ENCODE results near the gene DDB1. TPM values are rescaled to one million over a fixed set of nuclear protein-coding genes. Genes with fewer than 3 reads are reported as not detected.

The DDB1 gene
- total RNA-seq, 1 experiment from 2014 or later = 297 TPM

DNA sequence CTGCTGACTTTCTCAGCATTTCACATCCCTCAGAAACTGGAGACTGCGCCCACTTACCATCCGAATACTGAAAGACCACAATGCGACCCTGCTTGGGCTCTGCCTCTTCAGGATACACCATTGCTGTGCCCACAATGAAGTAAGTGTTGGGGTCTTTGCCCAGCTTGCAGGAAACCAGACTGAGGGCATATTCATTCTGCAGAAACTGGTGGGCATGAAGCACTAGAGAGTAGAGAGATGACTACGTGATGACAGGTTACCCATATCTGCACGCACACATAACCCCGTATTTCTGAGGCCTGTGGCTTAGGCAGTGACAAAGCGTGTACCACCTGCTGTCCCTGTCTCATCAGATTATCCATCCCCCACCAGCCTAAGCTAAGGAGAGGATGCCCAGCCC lies 23.2 kb downstream of the DDB1 start:
- Mint-ChIP-seq H3K4me1 (no peaks in the 10 kb centered on the region), H3K4me3 (no peak overlapping the region), H3K9me3 (no peaks in the 10 kb centered on the region), H3K36me3 (ENCODE audit: insufficient read depth in 1 of 3, low read depth in 3 of 3) (peaks cover 31 to 35% (median 34%) of the 10 kb centered on the region in 3 experiments; a peak in 6 of 7 replicates), H3K27ac (no peak overlapping the region), H3K27me3 (ENCODE audit: low read depth) (no peaks in the 10 kb centered on the region)
- Histone ChIP-seq H3K27ac (ENCODE audit: insufficient read length, low read depth, low read length) (no peak overlapping the region), H2AFZ (ENCODE audit: low read length) (no peak overlapping the region), H4K20me1 (ENCODE audit: control insufficient read depth, insufficient read depth, insufficient read length) (no peaks in the 10 kb centered on the region), H2AK5ac (ENCODE audit: insufficient read length, low read length) (no peak overlapping the region), H3K27me3 (ENCODE audit: insufficient read depth, low read length) (no peaks in the 10 kb centered on the region), H3K9ac (ENCODE audit: extremely low read depth, insufficient read length, low read length) (no peak overlapping the region), H3K79me2 (ENCODE audit: insufficient read depth, low read length) (no peaks in the 10 kb centered on the region), H2BK15ac (ENCODE audit: low read depth, low read length) (no peak overlapping the region), H2BK120ac (ENCODE audit: low read depth, low read length, poor library complexity, severe bottlenecking) (no peak overlapping the region), H4K5ac (ENCODE audit: insufficient read length, low read depth, low read length) (no peak overlapping the region), H3T11ph (ENCODE audit: low read length) (no peak overlapping the region), H2BK5ac (ENCODE audit: insufficient read length, low read length) (no peak overlapping the region), H3K4me2 (ENCODE audit: insufficient read depth, insufficient read length, low read length) (no peak overlapping the region), H3K56ac (ENCODE audit: insufficient read length, low read depth, low read length) (no peak overlapping the region), H3K18ac (ENCODE audit: insufficient read length, low read depth, low read length) (no peak overlapping the region), H3K23ac (ENCODE audit: insufficient read length, low read depth, low read length) (no peak overlapping the region), H2BK20ac (ENCODE audit: low read depth, low read length, poor library complexity, severe bottlenecking) (no peak overlapping the region), H3K79me1 (ENCODE audit: insufficient read depth, low read depth, low read length, poor library complexity, severe bottlenecking) (no peaks in the 10 kb centered on the region), H3K4me1 (ENCODE audit: insufficient read depth, low read length) (no peaks in the 10 kb centered on the region), H4K8ac (replicated peaks; ENCODE audit: insufficient read length, low read depth, low read length) (no peak overlapping the region), H3K9me3 (ENCODE audit: control insufficient read depth, low read depth, low read length) (no peaks in the 10 kb centered on the region), H3K23me2 (ENCODE audit: insufficient read length, low read depth, low read length, poor library complexity, severe bottlenecking) (no peaks in the 10 kb centered on the region), H3K14ac (ENCODE audit: insufficient read depth, low read length) (no peak overlapping the region), H2BK12ac (ENCODE audit: insufficient read length, low read depth, low read length) (no peak overlapping the region), H4K91ac (ENCODE audit: insufficient read length, low read depth, low read length) (no peak overlapping the region), H3K4ac (ENCODE audit: low read depth, low read length) (no peak overlapping the region)
- no peak for DNase-seq
- no CpG with 5 or more reads among the region's 7 CpGs for WGBS (ENCODE audit: extremely low coverage, insufficient read length, low lambda C conversion rate)
- TF ChIP-seq, protein P1, sequence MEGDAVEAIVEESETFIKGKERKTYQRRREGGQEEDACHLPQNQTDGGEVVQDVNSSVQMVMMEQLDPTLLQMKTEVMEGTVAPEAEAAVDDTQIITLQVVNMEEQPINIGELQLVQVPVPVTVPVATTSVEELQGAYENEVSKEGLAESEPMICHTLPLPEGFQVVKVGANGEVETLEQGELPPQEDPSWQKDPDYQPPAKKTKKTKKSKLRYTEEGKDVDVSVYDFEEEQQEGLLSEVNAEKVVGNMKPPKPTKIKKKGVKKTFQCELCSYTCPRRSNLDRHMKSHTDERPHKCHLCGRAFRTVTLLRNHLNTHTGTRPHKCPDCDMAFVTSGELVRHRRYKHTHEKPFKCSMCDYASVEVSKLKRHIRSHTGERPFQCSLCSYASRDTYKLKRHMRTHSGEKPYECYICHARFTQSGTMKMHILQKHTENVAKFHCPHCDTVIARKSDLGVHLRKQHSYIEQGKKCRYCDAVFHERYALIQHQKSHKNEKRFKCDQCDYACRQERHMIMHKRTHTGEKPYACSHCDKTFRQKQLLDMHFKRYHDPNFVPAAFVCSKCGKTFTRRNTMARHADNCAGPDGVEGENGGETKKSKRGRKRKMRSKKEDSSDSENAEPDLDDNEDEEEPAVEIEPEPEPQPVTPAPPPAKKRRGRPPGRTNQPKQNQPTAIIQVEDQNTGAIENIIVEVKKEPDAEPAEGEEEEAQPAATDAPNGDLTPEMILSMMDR (conservative IDR thresholded peaks at IDR 0.05) = no peak
